NCI-H446 (cell line): ENCODE data around the gene PRR20A.
"Not testable (repeated sequence)": the region's sequence is repeated elsewhere in the genome, so short reads cannot be mapped to it uniquely, and the experiment has no call there.

Experiments used
- DNase-seq, 2 experiments: peaks; one replicate each; lab custom pipeline; 2025; lab: John Stamatoyannopoulos, UW

Gene PRR20A

DNA sequence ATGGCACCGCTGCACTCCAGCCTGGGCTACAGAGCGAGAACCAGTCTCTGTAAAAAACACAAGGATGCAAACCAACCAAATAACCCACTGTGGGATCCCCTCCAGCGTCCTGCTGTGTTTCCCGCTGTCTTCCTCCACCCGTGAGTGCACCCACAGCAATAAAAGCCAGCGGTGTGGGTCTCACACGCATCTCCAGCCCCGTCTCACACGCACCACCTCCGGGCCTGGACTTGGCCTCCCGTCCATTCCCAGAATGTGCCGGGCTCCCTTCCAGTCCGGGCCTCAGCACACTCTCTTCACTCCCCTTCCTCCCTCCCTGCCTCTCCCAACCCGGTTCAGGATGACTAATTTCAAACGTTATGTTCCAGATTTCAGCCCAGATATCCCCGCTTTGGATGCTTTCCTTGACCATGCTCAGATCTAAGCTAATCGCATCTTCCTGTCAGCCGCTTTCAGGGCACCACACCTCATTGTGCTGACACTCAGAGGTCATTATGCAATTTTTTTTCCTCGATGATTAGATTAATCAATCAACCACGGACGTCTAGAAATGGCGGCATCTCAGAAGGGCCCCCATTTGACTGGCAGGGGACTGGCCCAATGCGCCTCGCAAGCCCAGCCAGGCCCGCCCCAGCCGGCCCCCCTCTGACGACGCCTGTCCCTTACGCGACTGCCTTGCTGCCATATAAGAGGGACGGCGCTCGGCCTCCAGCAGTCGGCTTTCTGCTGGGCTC, at the start of gene PRR20A:
Gene PRR20A, plus strand, starts transcription at position 684 of the 734 bp plus-strand sequence. CDS start 387 bp downstream, outside the sequence.
- DNase-seq: not testable (repeated sequence)

DNA sequence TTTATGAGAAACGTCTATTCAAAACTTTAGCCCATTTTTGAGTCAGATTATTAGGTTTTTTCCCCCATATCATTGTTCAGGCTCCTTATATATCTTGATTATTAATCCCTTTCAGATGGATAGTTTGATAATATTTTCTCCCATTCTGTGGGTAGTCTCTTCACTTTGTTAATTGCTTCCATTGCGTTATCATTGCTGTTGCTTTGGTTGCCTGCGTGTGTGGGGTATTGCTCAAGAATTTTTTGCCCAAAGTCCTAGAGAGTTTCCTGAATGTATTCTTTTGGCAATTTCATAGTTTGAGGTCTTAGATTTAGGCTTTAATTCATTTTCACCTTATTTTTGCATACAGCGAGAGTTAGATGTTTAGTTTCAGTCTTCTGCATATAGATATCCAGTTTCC, 25.8 kb upstream of the PRR20A start:
- DNase-seq: no peak

DNA sequence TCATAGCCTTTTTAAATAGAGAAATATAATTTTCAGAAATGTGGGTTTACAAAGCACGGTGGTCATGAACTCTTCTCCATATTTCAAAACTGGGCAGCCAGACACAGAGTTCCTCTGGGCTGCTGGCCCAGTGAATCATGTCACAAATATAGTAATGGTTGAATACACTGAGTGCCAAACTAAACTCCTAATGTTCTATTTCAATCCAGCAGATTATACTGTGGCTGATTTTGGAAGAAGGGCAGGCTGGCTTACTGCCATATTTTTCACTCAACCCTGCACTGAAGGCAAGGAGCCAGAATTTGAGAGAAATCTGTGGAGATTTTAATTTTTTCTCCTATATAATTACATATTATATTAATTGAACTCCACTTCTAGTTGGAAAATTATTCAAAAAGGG, 17.0 kb upstream of the PRR20A start:
- DNase-seq: peak; percentile 72 to 89

DNA sequence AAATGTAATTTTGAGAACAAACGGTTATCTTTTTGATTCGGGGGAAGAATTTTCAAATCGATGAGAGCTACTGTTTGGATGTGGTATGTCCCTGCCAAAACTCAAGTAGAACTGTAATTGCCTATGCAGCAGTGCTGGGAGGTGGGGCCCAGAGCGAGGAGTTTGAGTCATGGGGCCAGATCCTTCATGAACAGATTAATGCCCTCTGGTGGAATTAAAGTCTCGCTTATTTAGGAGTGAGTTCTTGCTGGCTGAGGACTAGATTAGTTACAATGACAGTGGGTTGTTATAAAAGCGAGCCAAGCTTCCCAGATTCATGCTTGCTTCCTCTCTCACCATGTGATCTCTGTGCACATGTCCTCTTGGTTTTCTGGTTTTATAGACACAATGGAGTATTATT, 11.8 kb upstream of the PRR20A start:
- peak in 1 of 2 experiments; percentile 5 for DNase-seq

DNA sequence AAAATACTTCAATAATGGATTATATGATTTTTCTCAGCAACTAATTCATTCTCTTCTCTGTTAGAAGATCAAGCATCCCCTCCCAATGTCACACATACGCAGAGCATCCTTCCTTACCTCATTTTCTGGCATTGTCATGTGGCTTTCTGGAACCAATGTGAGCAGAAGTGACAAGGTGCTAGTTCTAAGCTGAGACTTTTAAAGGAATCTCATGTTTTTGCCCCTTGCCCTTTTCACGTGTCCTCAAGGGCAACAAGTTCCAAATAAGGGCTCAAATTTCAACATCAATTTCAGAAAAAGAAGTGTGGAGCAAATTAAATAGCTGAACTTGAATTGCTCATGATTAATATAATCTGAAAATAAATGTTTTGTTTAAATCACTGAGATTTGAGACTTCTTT, 4.6 kb upstream of the PRR20A start:
- no peak for DNase-seq

DNA sequence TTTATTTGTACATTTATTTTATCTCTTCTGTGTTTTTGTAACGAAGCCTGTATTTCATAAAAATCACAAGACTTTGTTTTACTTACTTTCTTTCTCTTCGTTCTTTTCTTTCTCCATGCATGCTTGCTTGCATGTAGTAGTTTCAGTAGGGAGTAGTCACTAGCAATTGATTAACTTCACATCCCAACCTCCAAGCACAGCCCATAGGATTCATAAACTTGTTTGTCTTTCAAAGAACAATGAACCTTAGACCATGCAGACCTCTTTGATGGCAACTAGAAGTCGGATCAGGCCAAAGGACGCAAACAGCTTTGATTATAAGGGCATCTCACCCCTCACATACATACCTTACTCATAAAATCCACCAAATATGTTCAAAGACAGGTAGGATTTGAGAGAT, 3.1 kb upstream of the PRR20A start:
- no peak for DNase-seq

DNA sequence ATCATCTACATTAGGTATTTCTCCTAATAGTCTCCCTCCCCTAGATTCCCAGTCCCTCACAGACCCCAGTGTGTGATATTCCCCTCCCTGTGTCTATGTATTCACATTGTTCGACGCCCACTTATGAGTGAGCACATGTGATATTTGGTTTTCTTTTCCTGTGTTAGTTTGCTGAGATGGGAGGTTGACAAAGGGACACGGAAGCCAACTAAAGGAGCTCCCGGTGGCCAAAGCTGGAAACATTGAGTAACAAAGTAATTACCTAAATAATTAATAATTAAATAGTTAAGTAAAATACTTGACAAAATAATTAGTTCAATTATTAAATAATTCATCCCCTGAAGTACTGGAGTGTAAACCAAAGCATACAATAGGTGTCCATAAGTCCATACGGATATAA, 1.7 kb upstream of the PRR20A start:
- DNase-seq: no peak

DNA sequence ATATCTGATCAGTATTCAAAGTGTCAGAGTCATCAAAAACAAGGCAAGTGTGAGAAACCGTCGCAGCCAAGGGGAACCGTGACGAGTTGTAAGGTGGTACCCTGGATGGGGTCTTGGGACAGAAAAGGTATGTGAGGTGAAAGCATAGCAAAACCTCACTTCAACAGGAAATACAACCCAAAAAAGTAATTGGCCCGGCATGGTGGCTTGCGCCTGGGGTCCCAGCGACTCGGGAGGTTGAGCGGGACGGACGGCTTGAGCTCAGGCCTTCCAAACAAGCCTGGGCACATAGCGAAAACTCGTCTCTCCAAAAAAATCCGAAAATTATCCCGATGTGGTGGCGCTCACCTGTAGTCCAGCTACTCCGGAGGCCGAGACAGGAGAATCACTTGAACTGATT, 937 bp upstream of the PRR20A start:
- DNase-seq: not testable (repeated sequence)

DNA sequence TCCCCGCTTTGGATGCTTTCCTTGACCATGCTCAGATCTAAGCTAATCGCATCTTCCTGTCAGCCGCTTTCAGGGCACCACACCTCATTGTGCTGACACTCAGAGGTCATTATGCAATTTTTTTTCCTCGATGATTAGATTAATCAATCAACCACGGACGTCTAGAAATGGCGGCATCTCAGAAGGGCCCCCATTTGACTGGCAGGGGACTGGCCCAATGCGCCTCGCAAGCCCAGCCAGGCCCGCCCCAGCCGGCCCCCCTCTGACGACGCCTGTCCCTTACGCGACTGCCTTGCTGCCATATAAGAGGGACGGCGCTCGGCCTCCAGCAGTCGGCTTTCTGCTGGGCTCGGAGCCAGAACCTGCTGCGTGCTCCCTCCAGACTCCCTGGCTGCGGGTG, 6.5 kb downstream of the PRR20A start, which contains the start of gene PRR20B:
Gene PRR20B, plus strand, starts transcription at position 301 of the 400 bp plus-strand sequence. CDS start 387 bp downstream, outside the sequence.
- not testable (repeated sequence) for DNase-seq

DNA sequence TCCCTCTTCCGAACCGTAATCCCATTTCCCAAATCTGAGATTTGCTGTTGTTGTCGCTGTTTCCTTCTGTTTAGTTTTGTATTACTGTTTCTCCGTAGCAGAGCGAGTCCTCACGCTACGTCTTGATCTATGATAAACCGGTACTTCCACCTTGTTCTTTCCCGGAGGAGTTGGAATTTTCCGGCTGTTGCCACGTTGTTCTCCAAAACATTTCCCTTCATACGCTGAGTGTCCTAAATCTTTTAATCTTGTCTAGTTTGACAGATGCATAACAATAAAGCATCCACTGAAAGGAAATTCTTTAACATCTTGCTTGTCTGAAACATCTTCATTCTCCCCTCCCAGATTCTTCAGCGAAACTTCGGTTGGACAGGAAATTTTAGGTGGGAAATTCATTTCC, 7.4 kb downstream of the PRR20A start:
- DNase-seq: not testable (repeated sequence)

DNA sequence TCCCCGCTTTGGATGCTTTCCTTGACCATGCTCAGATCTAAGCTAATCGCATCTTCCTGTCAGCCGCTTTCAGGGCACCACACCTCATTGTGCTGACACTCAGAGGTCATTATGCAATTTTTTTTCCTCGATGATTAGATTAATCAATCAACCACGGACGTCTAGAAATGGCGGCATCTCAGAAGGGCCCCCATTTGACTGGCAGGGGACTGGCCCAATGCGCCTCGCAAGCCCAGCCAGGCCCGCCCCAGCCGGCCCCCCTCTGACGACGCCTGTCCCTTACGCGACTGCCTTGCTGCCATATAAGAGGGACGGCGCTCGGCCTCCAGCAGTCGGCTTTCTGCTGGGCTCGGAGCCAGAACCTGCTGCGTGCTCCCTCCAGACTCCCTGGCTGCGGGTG, 13.0 kb downstream of the PRR20A start, which contains the start of gene PRR20C:
Gene PRR20C, plus strand, starts transcription at position 301 of the 400 bp plus-strand sequence. CDS start 387 bp downstream, outside the sequence.
- not testable (repeated sequence) for DNase-seq

DNA sequence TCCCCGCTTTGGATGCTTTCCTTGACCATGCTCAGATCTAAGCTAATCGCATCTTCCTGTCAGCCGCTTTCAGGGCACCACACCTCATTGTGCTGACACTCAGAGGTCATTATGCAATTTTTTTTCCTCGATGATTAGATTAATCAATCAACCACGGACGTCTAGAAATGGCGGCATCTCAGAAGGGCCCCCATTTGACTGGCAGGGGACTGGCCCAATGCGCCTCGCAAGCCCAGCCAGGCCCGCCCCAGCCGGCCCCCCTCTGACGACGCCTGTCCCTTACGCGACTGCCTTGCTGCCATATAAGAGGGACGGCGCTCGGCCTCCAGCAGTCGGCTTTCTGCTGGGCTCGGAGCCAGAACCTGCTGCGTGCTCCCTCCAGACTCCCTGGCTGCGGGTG, 19.6 kb downstream of the PRR20A start, which contains the start of gene PRR20D:
Gene PRR20D, plus strand, starts transcription at position 301 of the 400 bp plus-strand sequence. CDS start 387 bp downstream, outside the sequence.
- not testable (repeated sequence) for DNase-seq

DNA sequence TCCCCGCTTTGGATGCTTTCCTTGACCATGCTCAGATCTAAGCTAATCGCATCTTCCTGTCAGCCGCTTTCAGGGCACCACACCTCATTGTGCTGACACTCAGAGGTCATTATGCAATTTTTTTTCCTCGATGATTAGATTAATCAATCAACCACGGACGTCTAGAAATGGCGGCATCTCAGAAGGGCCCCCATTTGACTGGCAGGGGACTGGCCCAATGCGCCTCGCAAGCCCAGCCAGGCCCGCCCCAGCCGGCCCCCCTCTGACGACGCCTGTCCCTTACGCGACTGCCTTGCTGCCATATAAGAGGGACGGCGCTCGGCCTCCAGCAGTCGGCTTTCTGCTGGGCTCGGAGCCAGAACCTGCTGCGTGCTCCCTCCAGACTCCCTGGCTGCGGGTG, 26.2 kb downstream of the PRR20A start, which contains the start of gene PRR20E:
Gene PRR20E, plus strand, starts transcription at position 301 of the 400 bp plus-strand sequence. CDS start 387 bp downstream, outside the sequence.
- not testable (repeated sequence) for DNase-seq

DNA sequence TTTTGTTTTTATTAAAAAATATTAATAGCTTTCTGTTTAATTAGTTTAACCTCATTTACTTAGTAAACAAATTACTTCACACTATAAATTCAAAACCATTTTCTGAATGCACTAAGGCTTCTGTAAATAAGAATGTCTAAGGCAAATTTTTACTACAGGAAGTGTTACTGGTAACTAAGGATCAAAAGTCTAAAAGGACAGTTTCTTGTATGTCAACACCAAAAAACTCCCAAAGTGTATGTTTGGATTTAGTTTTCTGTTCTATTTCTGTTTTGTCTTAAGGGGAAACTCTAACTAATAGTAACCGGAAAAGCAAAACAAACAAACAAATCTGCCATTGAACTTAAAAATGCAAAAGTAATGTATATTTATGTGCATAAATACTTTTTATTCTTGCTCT, 50.9 kb downstream of the PRR20A start:
- DNase-seq: no peak
